Astrocyte (in vitro differentiated cells and primary cell): Measurements from ENCODE around the gene LCT. TPM values are rescaled to one million over a fixed set of nuclear protein-coding genes. Genes with fewer than 3 reads are reported as not detected.

ENCODE experiments used
- DNase-seq: peaks from one replicate; pipeline ENCODE4 v3.0.0-alpha.2; 2010; ENCODE audit warnings: low read depth
- FAIRE-seq: peaks from 2 replicates; lab custom pipeline; 2011; peaks lifted over from hg19 to GRCh38; lab: Jason Lieb, UNC
- H2AFZ ChIP-seq: 2 replicates; pipeline ENCODE4 v1.6.0; 2012; ENCODE audit warnings: low read depth, low read length, inconsistent platforms
- H3K27ac ChIP-seq: 2 replicates; pipeline ENCODE4 v1.5.1; 2011; ENCODE audit warnings: low read depth, low read length, inconsistent platforms
- H3K27me3 ChIP-seq: 2 replicates; pipeline ENCODE4 v1.6.0; 2011; ENCODE audit warnings: low read length, inconsistent platforms; ENCODE audit not compliant: insufficient read depth
- H3K36me3 ChIP-seq: 2 replicates; pipeline ENCODE4 v1.5.1; 2011; ENCODE audit warnings: low read length, inconsistent platforms; ENCODE audit not compliant: insufficient read depth
- H3K4me1 ChIP-seq: 2 replicates; pipeline ENCODE4 v1.5.1; 2011; ENCODE audit warnings: low read length, inconsistent platforms; ENCODE audit not compliant: insufficient read depth
- H3K4me2 ChIP-seq: 2 replicates; pipeline ENCODE4 v1.6.0; 2012; ENCODE audit warnings: low read length, inconsistent platforms
- H3K4me3 ChIP-seq: 2 replicates; pipeline ENCODE4 v1.5.1; 2011; ENCODE audit warnings: low read depth, mild to moderate bottlenecking, low read length, inconsistent platforms; ENCODE audit not compliant: insufficient read depth
- H3K79me2 ChIP-seq: 2 replicates; pipeline ENCODE4 v1.6.0; 2012; ENCODE audit warnings: mild to moderate bottlenecking, low read length, inconsistent platforms; ENCODE audit not compliant: insufficient read depth
- H3K9ac ChIP-seq: 2 replicates; pipeline ENCODE4 v1.6.0; 2012; ENCODE audit warnings: mild to moderate bottlenecking, low read length, inconsistent platforms
- H3K9me3 ChIP-seq: 2 replicates; pipeline ENCODE4 v1.5.1; 2012; ENCODE audit warnings: low read depth, mild to moderate bottlenecking, low read length, inconsistent platforms; ENCODE audit not compliant: insufficient read depth
- H4K20me1 ChIP-seq: 2 replicates; pipeline ENCODE4 v1.6.0; 2012; ENCODE audit warnings: low read length, inconsistent platforms; ENCODE audit not compliant: insufficient read depth
- H3K27ac Mint-ChIP-seq: one replicate; pipeline ENCODE4 v1.8.0; 2021; ENCODE audit warnings: mild to moderate bottlenecking, mixed read lengths; ENCODE audit not compliant: unreplicated experiment
- H3K27me3 Mint-ChIP-seq: one replicate; pipeline ENCODE4 v1.8.0; 2021; ENCODE audit warnings: low read depth, mixed read lengths; ENCODE audit not compliant: unreplicated experiment
- H3K36me3 Mint-ChIP-seq: one replicate; pipeline ENCODE4 v1.8.0; 2021; ENCODE audit warnings: low read depth, mixed read lengths; ENCODE audit not compliant: unreplicated experiment
- H3K4me1 Mint-ChIP-seq: one replicate; pipeline ENCODE4 v1.8.0; 2021; ENCODE audit warnings: low read depth, mixed read lengths; ENCODE audit not compliant: unreplicated experiment
- H3K4me3 Mint-ChIP-seq: one replicate; pipeline ENCODE4 v1.8.0; 2021; ENCODE audit warnings: mild to moderate bottlenecking, moderate library complexity, mixed read lengths; ENCODE audit not compliant: unreplicated experiment
- H3K9me3 Mint-ChIP-seq: one replicate; pipeline ENCODE4 v1.8.0; 2021; ENCODE audit warnings: mild to moderate bottlenecking, mixed read lengths; ENCODE audit not compliant: unreplicated experiment
- EZH2 ChIP-seq: IDR thresholded peaks from 2 replicates; pipeline ENCODE4 v1.6.1; 2012; ENCODE audit warnings: mild to moderate bottlenecking, low read length, inconsistent platforms; ENCODE audit not compliant: insufficient read depth
- total RNA-seq: library from RNA; stranded (reverse); gene quantifications from 2 replicates; pipeline ENCODE4 v1.2.1, GENCODE V29; 2021
- TF ChIP-seq, protein P1 (sequence below): IDR thresholded peaks from 2 replicates; pipeline ENCODE4 v1.5.1; 2011; ENCODE audit warnings: low read depth, mild to moderate bottlenecking, inconsistent platforms, low read length, moderate library complexity; ENCODE audit not compliant: insufficient read depth

Gene LCT
- total RNA-seq, 1 donor from 2014 or later = not detected

DNA sequence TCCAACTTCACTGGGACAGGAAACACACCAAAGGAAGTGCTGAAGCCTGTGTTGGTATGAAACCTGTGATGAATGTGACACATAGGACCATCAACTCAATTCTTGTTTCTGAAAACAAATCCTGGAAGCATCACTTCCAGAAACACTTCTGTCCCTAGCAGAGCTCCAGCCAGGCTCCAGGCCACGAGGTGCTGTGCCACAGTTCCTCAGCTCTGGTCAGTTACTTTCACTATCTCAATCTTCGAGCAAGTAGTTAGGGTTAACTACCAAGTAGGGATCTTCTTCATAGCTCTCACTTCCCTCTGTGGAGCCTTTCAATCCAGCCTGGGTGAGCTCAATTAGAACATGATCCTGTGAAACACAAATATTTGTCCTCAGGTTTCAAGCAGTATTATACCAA is 3.6 kb upstream of the LCT start:
- Mint-ChIP-seq H3K4me1 (peaks cover 4% of the 10 kb centered on the region), H3K27ac (no peak overlapping the region), H3K9me3 (no peaks in the 10 kb centered on the region), H3K27me3 (no peaks in the 10 kb centered on the region), H3K36me3 (no peaks in the 10 kb centered on the region), H3K4me3 (no peak overlapping the region)
- no peaks in the 10 kb centered on the region for H3K9me3 ChIP-seq
- peaks cover 10% of the 10 kb centered on the region for H3K4me1 ChIP-seq
- no peak for DNase-seq
- no peak for FAIRE-seq
- no peak for TF ChIP-seq EZH2
- TF ChIP-seq, protein P1, sequence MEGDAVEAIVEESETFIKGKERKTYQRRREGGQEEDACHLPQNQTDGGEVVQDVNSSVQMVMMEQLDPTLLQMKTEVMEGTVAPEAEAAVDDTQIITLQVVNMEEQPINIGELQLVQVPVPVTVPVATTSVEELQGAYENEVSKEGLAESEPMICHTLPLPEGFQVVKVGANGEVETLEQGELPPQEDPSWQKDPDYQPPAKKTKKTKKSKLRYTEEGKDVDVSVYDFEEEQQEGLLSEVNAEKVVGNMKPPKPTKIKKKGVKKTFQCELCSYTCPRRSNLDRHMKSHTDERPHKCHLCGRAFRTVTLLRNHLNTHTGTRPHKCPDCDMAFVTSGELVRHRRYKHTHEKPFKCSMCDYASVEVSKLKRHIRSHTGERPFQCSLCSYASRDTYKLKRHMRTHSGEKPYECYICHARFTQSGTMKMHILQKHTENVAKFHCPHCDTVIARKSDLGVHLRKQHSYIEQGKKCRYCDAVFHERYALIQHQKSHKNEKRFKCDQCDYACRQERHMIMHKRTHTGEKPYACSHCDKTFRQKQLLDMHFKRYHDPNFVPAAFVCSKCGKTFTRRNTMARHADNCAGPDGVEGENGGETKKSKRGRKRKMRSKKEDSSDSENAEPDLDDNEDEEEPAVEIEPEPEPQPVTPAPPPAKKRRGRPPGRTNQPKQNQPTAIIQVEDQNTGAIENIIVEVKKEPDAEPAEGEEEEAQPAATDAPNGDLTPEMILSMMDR = no peak
- H3K27me3 ChIP-seq = no peaks in the 10 kb centered on the region
- H3K79me2 ChIP-seq = no peaks in the 10 kb centered on the region
- peak overlapping the region; percentile 6 for H3K4me2 ChIP-seq
- no peak overlapping the region for H3K27ac ChIP-seq
- H2AFZ ChIP-seq = no peak overlapping the region
- no peak overlapping the region for H3K9ac ChIP-seq
- H3K36me3 ChIP-seq = peaks cover 7% of the 10 kb centered on the region
- H3K4me3 ChIP-seq = no peak overlapping the region
- no peaks in the 10 kb centered on the region for H4K20me1 ChIP-seq

DNA sequence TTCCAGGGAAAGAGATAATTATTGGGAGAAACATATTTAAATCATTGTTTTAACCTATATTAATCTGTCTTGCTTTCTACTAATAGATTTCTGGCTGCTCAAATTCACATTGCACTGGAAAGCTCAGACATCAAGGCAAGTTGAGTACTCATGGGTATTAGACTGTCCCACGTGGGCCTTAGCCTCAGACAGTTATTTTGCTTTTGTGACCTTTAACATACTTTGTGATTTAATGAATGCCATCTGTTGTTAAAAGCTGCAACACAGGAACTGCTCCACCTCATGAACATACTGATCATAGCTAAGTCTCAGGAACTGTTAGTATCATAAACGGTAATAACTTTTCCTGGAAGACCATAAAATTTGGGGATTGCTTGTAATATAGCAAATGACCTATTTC is 2.7 kb upstream of the LCT start:
- Histone ChIP-seq H4K20me1 (no peaks in the 10 kb centered on the region), H3K4me2 (no peak overlapping the region), H3K9me3 (no peaks in the 10 kb centered on the region), H3K27me3 (no peaks in the 10 kb centered on the region), H2AFZ (no peak overlapping the region), H3K9ac (no peak overlapping the region), H3K4me3 (no peak overlapping the region), H3K4me1 (peaks cover 10% of the 10 kb centered on the region), H3K27ac (no peak overlapping the region), H3K36me3 (peaks cover 4% of the 10 kb centered on the region), H3K79me2 (no peaks in the 10 kb centered on the region)
- Mint-ChIP-seq H3K36me3 (no peaks in the 10 kb centered on the region), H3K4me3 (no peak overlapping the region), H3K27me3 (no peaks in the 10 kb centered on the region), H3K9me3 (no peaks in the 10 kb centered on the region), H3K4me1 (peaks cover 4% of the 10 kb centered on the region), H3K27ac (no peak overlapping the region)
- TF ChIP-seq EZH2 = no peak
- TF ChIP-seq, protein P1 = no peak
- DNase-seq (peak; percentile 73), FAIRE-seq (peak; percentile 76)

DNA sequence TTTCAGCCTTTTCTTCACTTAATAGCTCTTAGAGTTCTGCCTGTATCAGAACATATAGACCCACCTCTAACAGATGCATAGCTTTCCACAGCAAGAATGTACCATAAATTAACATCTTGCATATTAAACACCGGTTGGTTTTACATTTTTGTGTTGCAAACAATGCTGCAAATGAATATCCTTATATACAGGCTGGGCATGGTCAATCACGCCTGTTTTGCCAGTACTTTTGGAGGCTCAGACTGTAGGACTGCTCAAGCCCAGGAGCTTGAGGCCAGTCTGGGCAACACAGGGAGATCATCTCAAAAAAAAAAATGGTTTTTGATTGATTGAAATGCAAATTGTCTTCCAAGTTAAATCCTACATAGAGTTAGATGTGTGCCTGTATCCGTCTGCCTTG is 1.5 kb upstream of the LCT start:
- H3K27ac Mint-ChIP-seq = no peak overlapping the region

More for the DNA sequence above, 1.5 kb upstream of the LCT start:
- no peak overlapping the region for H2AFZ ChIP-seq
- H3K36me3 ChIP-seq = peaks cover 4% of the 10 kb centered on the region
- H3K4me3 ChIP-seq = no peak overlapping the region
- H3K9me3 ChIP-seq = no peaks in the 10 kb centered on the region
- H3K79me2 ChIP-seq = no peaks in the 10 kb centered on the region
- H3K4me2 ChIP-seq = no peak overlapping the region
- DNase-seq (no peak), FAIRE-seq (no peak)
- H3K4me1 ChIP-seq = peaks cover 10% of the 10 kb centered on the region
- H3K27ac ChIP-seq = no peak overlapping the region
- H3K9ac ChIP-seq = no peak overlapping the region
- Mint-ChIP-seq H3K36me3 (no peaks in the 10 kb centered on the region), H3K9me3 (peaks cover 3% of the 10 kb centered on the region), H3K4me3 (no peak overlapping the region), H3K4me1 (peaks cover 4% of the 10 kb centered on the region), H3K27me3 (no peaks in the 10 kb centered on the region)
- no peaks in the 10 kb centered on the region for H4K20me1 ChIP-seq
- H3K27me3 ChIP-seq = no peaks in the 10 kb centered on the region
- TF ChIP-seq, protein P1 = no peak
- TF ChIP-seq EZH2 = no peak
